NCI-H2227 (cell line): Measurements from ENCODE around the gene KIAA1671.

Source experiments
- DNase-seq: peaks from one replicate; lab custom pipeline; 2025; ENCODE audit not compliant: unreplicated experiment; lab: John Stamatoyannopoulos, UW

Gene KIAA1671

GRCh38 chr22:25007444-25008106 is 55.1 kb downstream of the KIAA1671 start:
- DNase-seq, result peak; percentile 54

GRCh38 chr22:25008666-25009065 is 56.1 kb downstream of the KIAA1671 start:
- no peak for DNase-seq

GRCh38 chr22:25012741-25013143 is 60.2 kb downstream of the KIAA1671 start:
- DNase-seq, result no peak

- no peak for DNase-seq
Observed at GRCh38 chr22:25013607-25014006, 61.1 kb downstream of the KIAA1671 start.

GRCh38 chr22:25014896-25015755 is 62.6 kb downstream of the KIAA1671 start:
- no peak for DNase-seq

GRCh38 chr22:25016311-25016710 is 63.8 kb downstream of the KIAA1671 start:
- no peak for DNase-seq

- DNase-seq, result no peak
Observed at GRCh38 chr22:25018009-25018408, 65.5 kb downstream of the KIAA1671 start.

GRCh38 chr22:25019427-25020184 is 67.1 kb downstream of the KIAA1671 start:
- no peak for DNase-seq

- DNase-seq, result no peak
Observed at GRCh38 chr22:25021409-25021808, 68.9 kb downstream of the KIAA1671 start.

- DNase-seq, result no peak
Observed at GRCh38 chr22:25021976-25022711, 69.6 kb downstream of the KIAA1671 start.

GRCh38 chr22:25023879-25024278 is 71.4 kb downstream of the KIAA1671 start:
- no peak for DNase-seq

GRCh38 chr22:25024895-25025294 is 72.4 kb downstream of the KIAA1671 start:
- DNase-seq, result no peak

- no peak for DNase-seq
Observed at GRCh38 chr22:25025491-25026400, 73.2 kb downstream of the KIAA1671 start.

GRCh38 chr22:25027043-25027906 is 74.8 kb downstream of the KIAA1671 start:
- DNase-seq, result no peak

GRCh38 chr22:25027959-25028840 is 75.7 kb downstream of the KIAA1671 start:
- DNase-seq, result no peak

GRCh38 chr22:25028841-25029141 is 76.3 kb downstream of the KIAA1671 start:
- no peak for DNase-seq

GRCh38 chr22:25029181-25029580 is 76.7 kb downstream of the KIAA1671 start:
- no peak for DNase-seq

GRCh38 chr22:25030636-25031035 is 78.1 kb downstream of the KIAA1671 start:
- DNase-seq, result no peak
